RCC 7860 (cell line): ENCODE measurements around the gene TBX6.
A peak's percentile ranks its signal among the peaks of the same experiment; 100 is the strongest.
"Not testable (repeated sequence)": the region's sequence is repeated elsewhere in the genome, so short reads cannot be mapped to it uniquely, and the experiment has no call there.

Source experiments
- DNase-seq: peaks from one replicate; pipeline ENCODE4 v3.0.0-alpha.2; 2015; ENCODE audit warnings: low spot score
- FAIRE-seq: peaks from 2 replicates; lab custom pipeline; 2012; peaks lifted over from hg19 to GRCh38; lab: Jason Lieb, UNC

The TBX6 gene

DNA sequence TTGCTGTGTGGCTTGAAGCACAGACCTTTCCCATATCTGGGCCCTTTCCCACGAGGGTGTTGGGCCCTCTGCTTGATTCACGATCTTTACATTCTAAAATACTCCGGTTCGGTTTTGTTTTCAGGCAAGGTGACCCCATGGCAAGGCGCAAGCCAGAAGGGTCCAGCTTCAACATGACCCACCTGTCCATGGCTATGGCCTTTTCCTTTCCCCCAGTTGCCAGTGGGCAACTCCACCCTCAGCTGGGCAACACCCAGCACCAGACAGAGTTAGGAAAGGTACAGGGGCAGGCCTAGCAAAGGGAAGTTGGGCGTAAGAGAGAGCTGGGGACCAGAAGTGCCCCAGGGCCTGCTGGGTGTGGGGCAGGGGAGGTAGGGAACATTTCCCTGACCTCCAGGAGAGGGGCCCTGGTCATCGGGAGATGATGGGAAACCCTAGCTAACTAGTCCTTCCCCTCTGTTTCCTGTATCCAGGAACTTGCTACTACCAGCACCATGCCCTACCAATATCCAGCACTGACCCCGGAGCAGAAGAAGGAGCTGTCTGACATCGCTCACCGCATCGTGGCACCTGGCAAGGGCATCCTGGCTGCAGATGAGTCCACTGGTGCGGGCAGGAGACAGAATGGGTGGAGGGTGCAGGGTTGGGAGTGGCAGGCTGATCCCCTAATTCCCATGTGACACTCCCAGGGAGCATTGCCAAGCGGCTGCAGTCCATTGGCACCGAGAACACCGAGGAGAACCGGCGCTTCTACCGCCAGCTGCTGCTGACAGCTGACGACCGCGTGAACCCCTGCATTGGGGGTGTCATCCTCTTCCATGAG lies 24.8 kb downstream of the TBX6 start:
- FAIRE-seq (no peak), DNase-seq (no peak)

DNA sequence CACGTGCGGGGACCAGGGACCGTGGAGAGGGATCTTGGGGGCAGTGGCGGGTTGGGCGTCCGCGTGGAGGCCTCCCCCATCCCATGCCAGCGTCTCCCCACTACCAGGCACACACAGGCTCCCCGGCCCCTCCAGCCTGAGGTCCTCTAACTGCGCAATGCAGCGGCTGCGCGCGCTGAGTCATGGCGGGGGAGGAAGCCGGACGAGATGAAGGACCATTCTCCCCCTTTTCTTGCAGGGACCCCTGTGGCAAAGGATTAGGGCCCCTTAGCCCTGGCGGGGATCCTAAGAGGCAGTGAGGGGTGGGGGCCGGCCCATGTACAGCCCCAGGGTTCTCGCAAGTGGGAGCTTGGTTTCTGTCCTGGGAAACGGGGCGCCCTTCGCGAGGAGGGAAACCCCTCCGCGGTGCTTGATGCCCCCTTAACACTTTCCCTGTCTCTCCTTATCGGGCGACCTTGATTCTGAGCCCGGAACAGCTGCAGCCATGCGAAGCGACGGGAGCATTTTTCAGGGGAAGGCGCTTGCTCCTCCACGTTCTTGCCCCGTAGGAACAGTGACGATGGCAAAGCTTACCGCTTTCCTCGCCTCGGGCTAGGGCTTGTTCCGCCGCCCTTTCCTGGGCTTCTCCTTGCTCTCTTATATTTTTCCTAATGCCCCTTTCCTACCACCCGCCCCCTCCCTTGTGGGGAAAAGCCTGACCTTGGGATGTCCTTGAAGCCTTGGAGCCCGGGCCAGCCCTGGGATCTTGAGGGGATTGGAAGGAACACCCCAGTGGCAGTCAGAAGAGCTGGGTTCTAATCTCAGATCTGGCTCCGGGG lies 25.6 kb downstream of the TBX6 start:
- DNase-seq, result peak; percentile 21
- FAIRE-seq, result no peak

- DNase-seq, result peak; percentile 96
- FAIRE-seq, result peak; percentile 75
Measured at GRCh38 chr16:30065102-30065942, 26.4 kb downstream of the TBX6 start, which contains the start of gene ALDOA. ALDOA (plus strand) TSS chr16:30065760; CDS start chr16:30066898, 1,138 bp downstream.

DNA sequence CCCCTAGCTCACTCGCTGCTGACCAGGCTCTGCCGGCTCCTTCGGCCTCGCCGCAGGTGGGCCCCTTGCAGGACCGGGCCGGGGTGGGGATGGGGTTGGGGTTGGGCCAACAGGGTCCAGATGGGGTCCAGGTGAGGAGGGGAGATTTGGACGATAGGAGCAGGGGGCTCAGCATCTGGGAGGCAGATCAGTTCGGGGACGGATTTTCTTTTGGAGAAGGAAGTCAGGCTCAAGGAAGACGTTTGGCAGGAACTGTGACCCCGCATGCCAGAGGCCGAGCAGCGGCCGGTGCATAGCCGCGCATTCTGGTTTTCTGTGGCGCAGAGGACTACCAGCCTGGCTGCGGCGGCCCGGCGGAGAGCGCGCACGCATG lies 27.0 kb downstream of the TBX6 start:
- DNase-seq (no peak), FAIRE-seq (no peak)

DNA sequence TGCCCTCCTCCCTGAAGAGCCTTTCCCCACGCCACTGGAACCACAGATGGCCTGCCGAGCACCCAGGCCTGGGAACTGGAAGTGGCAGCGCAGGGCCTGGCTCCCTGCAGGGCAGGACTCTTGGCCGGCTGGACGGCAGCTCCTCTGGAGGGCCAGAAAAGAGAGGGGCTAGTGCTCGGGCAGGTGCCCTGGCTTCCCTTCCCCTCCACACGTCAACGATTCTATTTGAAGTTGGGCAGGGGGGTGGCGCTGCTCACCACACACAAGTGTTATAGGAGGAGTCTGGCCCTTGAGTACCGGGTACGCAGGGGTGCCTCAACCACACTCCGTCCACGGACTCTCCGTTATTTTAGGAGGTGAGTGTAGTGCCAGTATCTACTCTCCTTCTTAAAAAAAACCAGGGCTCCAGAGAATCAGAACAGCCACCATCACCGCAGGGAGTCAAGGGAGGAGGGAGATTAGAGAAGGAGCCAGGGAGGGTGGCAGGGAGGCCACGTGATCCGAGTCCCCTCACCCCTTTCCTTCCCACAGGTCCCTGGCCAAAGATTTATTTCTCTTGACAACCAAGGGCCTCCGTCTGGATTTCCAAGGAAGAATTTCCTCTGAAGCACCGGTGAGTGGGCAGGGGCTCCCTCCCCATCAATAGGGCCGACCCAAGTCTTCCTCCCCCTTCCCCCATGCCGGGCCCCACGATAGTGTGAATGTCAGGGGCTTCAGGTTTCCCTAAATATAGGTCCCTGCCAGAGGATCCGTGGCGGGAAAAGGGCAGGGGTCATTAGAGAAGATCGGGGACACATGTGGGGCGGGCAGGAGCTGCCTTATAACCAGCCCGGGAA lies 27.6 kb downstream of the TBX6 start:
- peak; percentile 38 for DNase-seq
- FAIRE-seq, result no peak

DNA sequence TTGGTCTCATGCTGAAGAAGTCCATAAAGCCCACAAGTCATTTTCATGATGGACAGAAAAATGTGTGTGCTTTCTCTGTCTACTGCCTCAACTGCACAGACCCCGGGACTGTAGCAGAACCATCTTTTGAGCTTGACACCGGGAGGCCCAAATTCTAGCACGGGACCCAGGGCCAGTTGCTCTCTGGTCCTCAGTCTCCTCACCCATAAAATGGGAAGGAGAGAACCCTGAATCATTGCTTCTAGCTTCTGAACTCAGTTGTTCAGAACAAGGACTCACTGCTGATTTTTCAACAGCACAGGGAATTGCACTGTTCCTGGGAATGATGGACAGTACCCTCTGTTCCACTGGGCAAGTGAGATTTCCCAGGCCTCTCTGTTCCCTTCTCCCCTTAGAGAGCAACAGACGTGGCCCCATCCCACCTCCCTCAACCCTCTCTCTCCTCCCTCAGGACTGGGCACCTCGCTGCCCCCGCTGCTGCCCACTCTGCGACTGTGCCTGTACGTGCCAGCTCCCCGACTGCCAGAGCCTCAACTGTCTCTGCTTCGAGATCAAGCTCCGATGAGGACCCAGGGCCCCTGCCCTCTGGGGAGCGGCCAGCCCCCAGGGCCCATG lies 28.3 kb downstream of the TBX6 start:
- DNase-seq, result no peak
- FAIRE-seq, result no peak

DNA sequence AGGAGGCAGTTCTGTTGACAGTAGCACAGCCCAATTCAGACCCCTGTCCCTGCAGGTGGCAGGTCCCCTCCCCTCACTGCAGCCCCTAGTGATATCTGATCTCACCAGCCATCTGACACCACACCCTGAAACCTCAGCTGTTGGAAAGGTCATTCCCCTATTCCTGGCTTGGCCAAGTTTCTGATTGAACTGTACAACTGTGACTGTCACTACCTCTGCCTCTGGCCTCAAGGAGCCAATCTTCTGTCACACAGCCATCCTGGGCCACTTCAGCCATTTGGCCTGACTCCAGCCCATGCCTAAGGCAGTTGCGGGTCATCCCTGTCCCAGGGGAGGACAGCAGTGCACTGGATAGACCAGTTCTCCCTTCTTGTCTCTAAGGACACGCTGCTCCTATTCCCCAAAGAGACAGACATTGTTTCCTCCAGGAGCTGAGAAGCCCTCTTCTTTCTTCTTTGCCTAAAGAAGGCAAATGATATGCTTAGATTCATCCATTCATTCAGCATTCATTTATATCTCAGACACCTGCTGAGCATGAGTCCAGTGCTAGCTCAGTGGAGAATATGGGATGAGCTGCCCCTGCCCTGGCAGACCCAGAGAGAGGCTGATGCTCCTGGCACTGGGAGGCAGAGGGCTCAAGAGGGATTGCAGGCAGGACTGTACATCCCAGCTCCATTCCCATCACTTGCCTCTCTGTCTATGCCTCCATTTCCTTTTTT lies 30.7 kb downstream of the TBX6 start:
- DNase-seq (no peak), FAIRE-seq (no peak)

DNA sequence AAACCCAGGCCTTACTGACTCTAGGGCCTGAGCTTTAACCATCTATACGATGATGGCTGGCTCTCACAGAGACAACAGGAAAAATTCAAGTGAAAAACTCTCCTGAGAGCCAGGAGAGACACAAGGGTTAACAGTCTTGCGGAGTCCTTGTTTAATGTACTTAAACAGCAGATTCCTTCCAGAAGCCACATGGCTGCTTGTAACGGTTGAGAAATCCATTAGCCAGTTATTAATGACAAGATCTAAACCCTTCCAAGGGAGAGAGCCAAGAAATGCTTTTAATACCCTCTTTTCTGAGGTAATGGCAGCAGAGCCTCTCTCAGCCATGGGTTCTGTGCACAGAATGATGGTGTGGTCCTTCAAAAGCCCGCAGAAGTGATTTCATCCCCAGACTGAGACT lies 31.4 kb downstream of the TBX6 start:
- no peak for DNase-seq
- FAIRE-seq, result no peak

- DNase-seq, result no peak
- no peak for FAIRE-seq
Measured at GRCh38 chr16:30054959-30055553, 36.7 kb downstream of the TBX6 start.

DNA sequence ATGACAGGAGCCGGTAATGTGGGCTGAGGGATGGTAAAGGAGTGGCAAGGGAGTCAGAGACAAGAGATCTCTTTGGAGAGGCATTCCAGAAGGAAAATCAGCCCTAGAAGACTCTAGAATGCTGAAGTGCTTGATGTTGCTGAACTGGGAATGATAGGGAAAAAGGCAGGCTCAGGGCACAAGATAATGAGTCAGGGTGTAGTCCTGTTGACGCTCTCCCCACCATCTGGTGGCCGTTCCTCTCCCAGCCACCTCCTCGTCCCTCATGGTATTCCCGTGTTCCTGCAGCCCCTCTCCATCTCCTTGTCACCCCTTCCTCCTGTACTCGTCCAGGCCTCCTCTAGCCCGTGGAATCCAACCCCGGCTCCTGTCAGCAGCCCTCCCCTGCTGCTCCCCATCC lies 37.3 kb downstream of the TBX6 start:
- no peak for DNase-seq
- FAIRE-seq, result no peak

DNA sequence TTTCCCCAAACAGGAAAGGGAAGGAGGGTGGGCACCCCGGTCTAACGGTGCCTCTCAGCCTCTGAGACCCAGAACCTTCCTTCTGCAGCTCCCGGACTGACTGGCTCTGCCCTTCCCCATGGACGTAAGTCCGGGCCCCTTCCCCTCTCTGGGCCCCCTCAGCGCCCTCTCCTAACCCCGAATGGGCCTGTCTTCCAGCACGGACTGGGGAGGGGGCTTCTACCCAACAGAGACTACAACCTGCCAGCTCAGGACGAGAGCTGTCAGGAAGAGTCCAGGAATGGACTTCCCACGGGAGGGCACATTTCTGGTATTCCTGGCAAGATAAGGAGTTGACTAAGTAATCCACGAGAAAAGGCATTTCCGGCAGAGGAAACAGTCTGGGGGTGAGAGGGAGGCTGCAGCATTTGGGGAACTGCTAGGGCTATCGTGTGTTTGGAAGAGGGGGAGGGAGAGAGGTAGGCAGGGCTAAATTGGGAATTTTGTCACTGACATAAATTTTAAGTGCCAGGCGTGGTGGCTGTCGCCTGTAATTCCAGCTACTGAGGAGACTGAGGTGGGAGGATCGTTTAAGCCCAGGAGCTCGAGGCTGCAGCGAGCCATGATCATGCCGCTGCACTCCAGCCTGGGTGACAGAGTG lies 38.2 kb downstream of the TBX6 start:
- DNase-seq, result peak; percentile 33
- FAIRE-seq, result no peak

DNA sequence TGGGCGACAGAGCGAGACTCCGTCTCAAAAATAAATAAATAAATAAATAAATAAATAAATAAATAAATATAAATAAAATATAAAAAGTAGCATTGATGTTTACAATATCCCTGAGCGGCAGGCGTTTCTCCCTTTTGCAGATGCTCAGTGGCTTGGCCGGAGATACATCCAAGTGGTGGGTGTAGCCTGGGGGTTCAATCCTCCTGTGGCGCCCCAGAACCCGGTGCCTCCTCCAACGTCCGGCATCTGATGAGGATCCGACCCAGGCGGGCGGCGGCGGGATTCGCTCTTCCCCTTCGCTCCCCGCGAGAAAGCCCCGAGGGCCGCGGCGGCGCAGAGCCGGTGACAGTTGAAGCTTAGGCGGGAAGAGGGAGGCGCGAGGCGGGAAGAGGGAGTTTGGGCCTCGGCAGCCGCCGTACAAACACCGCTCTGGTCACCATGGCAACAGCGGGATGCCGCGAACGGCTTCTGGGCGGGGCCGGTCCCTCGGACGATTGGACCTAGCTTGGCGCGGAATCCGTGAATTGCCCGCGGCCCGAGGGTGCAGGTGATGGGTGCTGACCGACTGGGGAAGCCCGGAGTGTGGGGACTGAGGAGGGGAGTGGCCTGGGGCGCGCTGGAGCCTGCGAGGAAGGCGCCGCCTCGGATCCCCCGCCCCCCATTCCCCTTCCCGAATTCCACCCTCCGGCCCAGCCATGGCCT lies 38.9 kb downstream of the TBX6 start:
- DNase-seq (peak; percentile 86), FAIRE-seq (no peak)

GRCh38 chr16:30051518-30051917 lies 40.2 kb downstream of the TBX6 start:
- FAIRE-seq (no peak), DNase-seq (peak; percentile 69)

GRCh38 chr16:30049871-30050270 lies 41.9 kb downstream of the TBX6 start:
- no peak for DNase-seq
- no peak for FAIRE-seq

DNA sequence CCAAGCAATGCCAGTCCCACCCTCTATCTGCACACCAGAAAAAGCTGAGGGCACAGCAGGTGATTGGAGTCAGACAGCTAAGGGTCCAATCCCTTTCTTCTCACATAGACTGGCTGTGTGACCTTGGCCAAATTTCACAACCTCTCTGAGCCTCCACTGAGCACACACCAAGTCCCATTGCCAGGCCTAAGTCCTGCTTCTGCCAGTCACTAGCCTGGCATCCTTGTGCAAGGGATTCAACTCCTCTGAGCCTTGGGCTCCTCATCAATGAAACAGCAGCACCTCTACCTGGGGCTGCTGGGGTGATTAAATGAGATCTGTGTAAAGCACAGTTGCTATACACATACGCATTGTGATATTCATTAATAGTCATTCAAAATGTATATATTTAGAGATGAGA lies 45.1 kb downstream of the TBX6 start:
- FAIRE-seq, result no peak
- DNase-seq, result no peak

DNA sequence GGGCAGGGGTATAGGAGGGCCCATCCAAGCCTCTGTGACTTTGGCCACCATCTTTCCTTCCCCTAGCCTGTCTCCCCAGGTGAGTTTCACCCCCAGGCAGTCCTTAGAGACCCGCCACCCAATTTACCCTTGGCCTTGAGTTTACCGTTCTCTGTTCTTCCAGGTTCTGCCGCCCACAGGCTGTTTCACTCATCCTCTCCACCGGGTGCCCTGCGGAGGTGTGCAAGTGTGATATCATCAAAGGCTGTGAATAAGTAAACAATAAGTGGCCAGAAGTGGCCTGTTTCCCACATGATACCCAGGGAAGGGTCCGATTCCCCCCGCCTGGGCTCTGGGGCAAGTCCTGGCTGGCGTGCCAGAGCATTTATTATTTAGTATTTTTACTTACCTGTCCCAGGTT lies 45.5 kb downstream of the TBX6 start:
- FAIRE-seq (no peak), DNase-seq (no peak)

DNA sequence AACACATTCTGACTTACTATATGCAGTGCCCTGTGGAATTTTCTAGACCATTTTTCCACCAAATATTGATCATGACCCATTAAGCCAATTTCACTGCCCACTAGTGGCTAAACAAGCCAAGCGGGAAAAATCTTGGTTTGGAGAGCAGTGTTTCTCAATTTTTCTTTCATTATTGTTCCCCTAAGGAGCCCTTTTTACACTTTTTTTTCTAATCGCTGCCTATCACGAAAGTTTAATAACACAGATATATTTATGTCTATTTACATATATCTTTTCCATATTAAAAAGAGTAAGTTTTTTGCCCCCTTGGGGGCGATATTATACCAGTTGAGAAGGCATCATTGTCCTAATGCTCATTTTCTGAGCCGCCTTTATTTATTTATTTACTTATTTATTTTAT lies 49.9 kb downstream of the TBX6 start:
- DNase-seq (no peak), FAIRE-seq (peak; percentile 7)

GRCh38 chr16:30040690-30041089 lies 51.0 kb downstream of the TBX6 start:
- DNase-seq, FAIRE-seq: not testable (repeated sequence)
